Measurements from ENCODE around the gene CLIC3.

Gene CLIC3

DNA sequence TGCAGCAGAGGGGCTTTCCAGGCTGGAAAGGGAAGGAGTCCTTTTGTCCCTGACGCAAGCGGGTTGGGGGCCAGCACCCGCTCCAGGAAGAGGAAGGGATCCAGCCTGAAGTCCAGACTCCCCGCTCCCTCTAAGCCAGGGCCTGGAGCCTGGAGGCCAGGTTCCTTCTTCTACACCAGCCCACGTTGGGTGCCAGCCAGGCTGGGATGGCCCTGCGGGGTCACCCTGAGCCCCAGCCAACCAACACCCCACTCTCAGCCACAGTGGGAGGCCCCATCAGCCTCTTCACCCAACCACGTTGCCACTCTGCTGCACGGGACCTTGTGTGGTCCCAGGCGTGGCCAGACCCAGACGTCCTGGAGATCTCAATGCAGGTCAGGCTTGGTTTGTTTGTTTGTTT lies 36.5 kb upstream of the CLIC3 start:
- Histone ChIP-seq H3K4me3 (peak overlapping the region in 5 of 7 experiments; percentile 0 to 54 (median 19)), H3K27ac (peak overlapping the region in 15 of 21 experiments; percentile 24 to 92 (median 72))

DNA sequence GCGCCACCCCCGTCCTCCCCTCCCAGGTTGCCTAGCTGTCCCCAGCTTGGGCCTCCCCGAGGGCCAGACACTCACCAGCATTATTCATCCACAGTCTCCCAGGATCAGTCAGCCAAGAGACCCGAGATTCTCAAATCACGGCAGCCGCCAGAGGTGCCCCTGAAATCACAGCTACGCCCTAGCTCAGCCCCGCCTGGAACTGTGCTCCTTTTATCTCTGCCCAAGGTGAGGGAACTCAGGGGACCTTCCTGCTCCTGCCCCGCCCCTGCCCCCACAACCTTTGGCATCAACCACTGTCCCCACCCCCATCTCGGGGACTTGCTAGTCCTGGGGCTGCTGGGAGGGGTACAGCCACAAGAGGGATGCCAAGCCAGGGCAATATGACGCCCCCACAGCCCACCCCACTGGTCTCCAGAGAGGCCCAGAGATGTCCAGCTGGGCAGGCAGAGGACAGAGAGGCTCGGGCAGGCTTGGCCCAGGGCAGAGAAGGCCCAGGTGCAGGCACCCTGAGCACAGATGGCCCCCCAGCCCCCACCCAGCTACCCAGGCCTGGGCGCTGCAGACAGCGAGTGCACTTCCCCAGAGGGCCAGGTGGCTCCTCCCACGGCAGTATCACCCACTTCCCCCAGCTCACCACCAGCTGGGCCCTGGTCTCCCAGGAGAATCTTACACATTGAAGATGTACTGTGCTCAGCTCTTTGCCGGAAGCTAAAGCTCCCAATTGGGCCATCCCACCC lies 35.7 kb upstream of the CLIC3 start, which contains the start of gene FUT7:
TSS of gene FUT7 (minus strand) at position 185 of the 737 bp plus-strand sequence. CDS start at position 88, 97 bp downstream.
- Histone ChIP-seq H3K4me3 (peak within 1 kb of the TSS; percentile 13 to 58 (median 19)), H3K27ac (peak within 1 kb of the TSS in 19 of 21 experiments; percentile 14 to 92 (median 65))

DNA sequence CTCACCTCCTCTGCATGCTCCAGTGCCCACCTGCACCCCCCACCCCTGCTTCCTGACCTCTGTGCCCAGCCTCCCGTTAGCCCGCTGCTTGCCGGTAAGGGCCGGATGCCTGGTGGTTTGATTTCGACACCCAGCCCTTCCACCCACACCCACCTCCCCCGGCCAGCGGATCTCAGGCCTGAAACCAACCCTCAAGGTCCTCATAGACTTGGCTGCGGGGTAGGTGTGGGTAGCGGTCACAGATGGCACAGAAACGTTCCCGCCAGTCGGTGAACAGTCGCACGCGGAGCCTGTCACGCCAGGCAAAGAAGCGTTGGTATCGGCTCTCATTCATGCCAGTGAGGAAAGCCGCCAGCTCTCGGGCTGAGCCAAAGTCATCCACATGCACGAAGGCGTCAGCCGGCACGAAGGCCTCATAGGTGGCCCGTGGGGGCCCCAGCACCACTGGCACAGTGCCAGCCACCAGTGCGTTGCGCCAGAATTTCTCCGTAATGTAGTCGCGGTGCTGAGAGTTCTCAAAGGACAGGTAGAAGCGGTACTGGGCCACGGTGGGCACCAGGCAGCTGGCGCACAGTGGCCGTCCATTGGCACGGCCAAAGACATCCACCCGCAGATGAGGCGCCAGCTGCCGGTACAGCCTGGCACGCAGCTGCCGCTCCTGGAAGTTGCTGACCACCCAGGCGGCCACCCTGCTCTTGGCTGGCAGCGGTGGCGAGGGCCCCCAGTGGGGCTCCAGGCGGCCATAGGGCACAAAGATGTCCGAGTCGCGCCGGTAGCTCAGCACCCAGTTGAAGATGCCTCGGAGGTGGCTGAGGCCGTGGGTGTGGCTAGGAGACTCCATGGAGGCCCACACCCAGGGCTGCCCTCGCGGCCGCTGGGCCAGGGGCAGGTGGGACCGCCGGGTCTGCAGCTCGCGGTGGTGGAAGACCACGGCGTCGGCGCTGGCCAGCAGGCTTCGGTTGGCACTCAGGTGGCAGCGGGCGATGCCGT lies 34.5 kb upstream of the CLIC3 start:
- peak overlapping the region in 18 of 21 experiments; percentile 5 to 92 (median 72) for H3K27ac ChIP-seq

DNA sequence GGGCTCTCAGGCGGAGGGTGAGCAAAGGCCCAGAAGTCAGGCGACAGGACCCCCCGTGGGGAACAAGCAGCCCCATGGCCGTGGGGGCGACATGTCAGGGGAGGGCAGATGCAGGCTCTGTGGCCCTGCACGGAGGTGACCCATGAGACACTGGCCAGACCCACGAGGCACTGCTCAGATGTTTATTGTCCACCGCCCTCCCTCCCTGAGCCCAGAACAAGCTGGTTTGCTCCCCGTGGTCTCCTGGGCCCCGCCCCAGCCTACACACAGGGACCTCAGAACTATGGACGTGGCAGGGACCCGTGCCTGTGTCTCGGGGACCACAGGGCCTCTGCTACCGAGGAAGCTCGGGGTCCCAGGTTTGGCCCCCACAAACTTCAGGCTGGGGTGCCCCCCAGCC lies 33.6 kb upstream of the CLIC3 start:
- H3K4me3 ChIP-seq: peak overlapping the region; percentile 13 to 58 (median 19)
- H3K27ac ChIP-seq: peak overlapping the region in 17 of 21 experiments; percentile 0 to 92 (median 74)

More for the DNA sequence above, 34.5 kb upstream of the CLIC3 start:
- peak overlapping the region; percentile 13 to 58 (median 19) for H3K4me3 ChIP-seq

DNA sequence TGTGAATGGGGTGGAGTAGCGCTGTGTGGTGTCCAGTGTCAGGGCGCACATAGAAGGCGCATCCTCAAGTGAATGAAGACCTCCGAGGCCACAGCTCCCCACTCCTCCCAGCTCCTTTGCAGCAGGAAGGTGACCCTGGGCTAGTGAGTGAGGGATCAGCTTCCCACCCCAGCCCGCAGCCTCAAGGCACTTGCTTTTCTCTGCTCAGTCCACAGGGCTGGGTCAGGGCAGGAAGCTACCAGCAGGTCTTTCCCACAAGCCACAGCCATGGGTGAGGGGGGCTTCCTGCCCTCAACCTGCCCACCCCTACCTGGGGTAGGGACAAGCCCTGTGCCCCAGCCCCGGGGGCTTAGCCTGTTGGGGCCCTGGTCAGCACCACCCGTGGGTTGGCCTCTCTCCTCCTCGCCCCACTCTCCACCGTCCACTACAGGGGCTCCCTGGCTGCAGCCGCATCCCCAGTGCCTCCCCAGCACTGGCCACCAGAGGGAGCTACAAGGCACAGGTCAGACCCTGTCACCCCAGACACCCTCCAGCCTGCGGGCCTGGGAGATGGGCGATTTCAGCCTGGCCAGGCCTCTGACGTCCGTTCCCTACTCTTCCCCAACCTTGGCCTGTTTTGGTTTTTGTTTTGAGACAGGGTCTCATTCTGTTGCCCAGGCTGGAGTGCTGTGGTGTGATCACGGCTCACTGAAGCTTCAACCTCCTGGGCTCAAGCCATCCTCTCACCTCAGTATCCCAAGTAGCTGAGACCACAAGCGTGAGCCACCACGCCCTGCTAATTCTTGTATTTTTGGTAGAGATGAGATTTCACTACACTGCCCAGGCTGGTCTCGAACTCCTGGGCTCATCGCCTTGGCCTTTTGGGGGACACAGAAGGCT lies 32.9 kb upstream of the CLIC3 start:
- Histone ChIP-seq H3K4me3 (peak overlapping the region; percentile 34 to 58 (median 48)), H3K27ac (peak overlapping the region in 17 of 21 experiments; percentile 0 to 92 (median 76))

DNA sequence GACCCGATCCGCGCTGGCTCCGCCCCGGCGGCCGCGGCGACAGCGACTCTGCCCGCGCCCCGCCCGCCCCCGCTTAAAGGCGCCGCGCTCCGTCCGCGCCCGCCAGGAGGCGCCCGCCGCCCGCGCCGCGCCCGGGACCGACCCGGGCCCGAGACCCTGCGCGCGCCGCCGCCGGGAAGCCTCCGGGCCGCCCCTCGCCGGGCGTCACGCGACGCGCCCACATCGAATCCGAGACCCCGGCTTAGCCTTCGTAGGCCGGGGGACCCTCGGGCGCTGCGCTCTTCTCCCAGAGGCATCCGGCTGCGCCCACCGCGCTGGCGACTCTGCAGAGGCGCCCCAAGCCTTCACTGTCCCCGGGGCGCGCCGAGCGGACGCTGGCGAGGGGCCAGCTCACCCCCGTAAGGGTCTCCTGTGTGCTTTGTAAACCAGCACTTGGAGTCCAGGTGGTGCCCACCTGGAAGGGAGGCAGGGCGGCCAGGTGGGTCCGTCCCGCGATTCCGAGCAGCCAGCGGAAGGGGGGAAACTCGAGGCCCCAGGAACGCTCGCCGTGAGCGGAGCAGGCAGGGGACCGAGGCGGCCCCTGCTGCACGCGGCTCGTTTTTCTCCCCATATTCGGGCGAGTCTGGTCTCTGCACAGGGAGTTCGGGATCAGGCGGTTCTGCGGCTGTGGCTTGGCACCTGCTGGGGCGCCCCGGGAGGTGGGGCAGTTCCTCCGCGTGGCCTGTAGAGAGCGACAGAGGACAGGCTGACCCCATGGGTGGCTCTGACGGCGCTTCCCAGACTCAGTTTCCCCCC lies 32.1 kb upstream of the CLIC3 start:
- Histone ChIP-seq H3K4me3 (peak overlapping the region; percentile 34 to 58 (median 48)), H3K27ac (peak overlapping the region in 19 of 21 experiments; percentile 31 to 92 (median 74))

DNA sequence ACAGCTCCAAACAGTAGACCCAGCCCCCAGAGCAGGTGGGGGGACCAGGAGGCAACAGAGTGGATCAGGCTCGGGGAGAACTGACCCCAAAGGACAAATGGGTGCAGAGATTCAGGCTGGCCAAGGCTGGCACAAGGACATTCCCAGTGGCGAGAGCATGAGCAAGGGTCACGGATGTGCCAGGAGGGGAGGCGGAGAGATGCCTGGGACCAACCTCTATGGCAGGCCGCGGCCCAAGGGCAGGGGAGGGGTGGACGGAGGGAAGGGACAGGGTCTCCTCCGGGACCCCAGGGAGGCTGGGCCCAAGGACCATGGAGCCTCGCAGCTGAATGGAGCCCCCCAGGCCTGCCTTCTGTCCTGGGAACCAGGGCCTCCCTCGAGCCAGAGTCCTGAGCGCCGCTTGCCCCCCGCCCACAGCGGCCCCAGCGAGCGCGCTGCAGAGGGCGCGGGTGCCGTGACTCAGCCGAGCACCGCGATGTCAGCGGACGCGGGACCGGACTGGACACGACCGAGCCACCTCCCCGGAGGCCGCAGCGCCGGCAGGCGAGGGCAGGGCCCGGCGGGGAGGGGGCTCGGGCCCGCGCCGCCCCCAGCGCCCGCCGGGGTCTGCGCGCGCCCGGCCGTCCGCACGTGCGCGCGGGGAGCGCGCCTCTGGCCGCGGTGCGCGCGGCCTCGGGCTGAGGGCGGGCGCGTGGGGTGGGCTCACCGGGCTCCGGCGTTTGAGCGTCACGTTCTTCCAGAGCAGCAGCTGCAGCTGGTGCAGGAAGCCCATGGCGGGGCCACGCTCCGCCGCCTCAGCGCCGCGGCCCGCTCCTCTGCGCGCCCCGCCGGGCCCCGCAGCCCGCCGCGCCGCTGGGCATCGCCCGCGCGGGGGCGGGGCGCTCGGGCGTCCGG lies 31.2 kb upstream of the CLIC3 start, which contains the start of gene ABCA2:
TSS of gene ABCA2 (minus strand) at position 869 of the 894 bp plus-strand sequence. CDS start at position 772, 97 bp downstream.
- peak within 1 kb of the TSS in 20 of 21 experiments; percentile 35 to 92 (median 74) for H3K27ac ChIP-seq

DNA sequence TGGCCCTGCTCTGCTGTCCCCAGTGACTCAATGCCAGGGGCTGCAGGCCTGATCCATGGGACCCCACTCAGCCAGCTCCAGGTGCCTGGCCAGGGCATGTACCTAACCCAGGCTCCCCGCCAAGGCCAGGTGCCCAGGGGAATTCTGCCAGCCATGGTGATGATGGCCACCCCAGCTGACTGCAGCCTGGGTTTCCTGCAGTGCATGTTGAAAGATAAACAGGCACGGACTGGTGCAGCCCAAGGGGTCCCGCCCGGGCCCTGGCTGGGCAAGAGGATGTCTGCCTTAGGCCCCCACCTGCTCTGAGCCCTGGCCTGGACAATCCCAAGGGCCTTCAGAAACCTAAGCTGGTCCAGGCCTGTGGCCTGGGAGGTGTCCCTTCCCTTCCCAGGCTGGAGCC lies 30.5 kb upstream of the CLIC3 start:
- Histone ChIP-seq H3K27ac (peak overlapping the region in 8 of 21 experiments; percentile 35 to 69 (median 54)), H3K4me3 (peak overlapping the region in 3 of 7 experiments; percentile 39 to 56 (median 41))

More for the DNA sequence above, 31.2 kb upstream of the CLIC3 start, which contains the start of gene ABCA2:
- H3K4me3 ChIP-seq: peak within 1 kb of the TSS; percentile 36 to 58 (median 48)

DNA sequence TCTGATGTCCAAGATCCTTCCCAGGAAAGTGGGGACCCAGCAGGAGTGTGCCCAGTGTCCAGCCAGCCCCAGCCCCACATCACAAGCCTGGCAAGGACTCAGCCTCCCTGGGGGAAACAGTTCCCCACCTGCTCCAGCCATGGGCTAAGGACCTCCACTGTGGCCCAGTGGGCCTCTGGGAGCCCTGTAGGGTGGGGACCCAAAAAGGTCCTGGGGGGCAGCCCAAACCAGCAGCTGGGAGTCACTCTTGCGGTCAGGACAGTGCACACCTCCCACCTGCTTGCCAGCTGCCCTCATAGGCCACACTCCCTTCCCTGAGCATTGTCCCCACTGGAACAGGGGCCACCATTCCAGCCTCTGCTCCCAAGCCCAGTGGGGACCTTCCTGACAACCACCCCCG lies 30.0 kb upstream of the CLIC3 start:
- H3K27ac ChIP-seq: peak overlapping the region in 3 of 21 experiments; percentile 6 to 57 (median 35)

DNA sequence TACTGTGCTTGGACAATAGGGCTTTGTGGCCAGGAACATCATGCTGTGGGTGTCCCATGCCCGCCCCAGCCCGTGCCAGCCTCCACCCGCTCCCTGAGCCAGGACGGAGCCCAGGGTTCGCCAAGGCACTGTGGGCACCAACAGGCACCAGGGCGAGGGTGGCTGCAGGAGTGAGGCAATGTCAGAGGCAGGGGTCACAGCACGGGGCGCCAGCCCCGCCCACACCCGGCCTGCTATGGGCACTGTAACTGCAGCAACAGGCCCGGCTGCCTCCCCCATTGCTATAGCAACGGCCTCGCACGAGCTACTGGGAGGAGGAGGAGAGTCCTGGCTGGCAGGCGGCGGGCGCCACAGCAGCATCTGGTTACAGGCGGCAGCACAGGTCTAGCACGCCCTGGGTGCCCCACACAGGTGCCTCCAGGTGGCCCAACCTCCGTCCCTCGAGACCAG lies 29.2 kb upstream of the CLIC3 start:
- no peak overlapping the region for H3K4me3 ChIP-seq
- H3K27ac ChIP-seq: peak overlapping the region in 3 of 21 experiments; percentile 6 to 31 (median 12)

More for the DNA sequence above, 30.0 kb upstream of the CLIC3 start:
- H3K4me3 ChIP-seq: no peak overlapping the region

DNA sequence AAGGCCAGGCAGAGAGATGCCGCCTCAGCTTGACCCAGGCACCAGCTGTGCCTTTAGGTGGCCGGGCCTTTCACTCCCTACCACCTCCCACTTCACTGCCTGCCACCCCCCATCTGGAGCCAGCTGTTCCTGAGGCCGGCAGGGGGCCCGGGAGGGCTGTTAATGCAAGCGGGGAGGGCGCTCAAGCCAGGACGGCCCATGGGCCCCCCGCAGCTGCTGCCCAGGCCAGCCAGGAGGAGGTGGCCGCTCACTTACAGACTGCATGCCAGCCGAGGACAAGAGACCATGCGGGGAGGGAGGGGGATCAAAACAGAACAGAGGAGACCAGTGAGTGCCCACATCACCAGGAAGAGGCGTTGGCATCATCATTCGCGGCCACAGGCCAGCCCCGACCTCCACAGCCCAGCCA lies 27.2 kb upstream of the CLIC3 start:
- H3K4me3 ChIP-seq: no peak overlapping the region
- no peak overlapping the region for H3K27ac ChIP-seq

DNA sequence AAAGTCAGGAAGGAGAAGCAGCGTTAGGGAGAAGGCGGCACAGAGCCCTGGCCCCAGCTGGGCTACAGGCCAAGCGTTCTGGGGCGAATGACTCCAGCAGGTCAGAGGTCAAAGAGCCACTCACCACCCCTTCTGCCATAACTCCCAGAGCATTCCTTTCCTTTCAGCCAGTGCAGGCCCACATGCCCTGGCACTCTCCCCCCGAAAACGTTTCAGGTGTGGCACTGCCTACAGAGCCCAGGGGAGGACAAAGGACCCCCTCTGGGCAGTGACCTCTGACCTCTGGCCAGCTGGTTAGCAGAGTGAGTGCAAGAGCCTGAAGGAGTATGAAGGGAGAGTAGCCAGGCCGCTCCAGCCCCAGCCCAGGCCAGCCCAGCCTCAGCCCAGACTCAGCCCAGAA lies 26.8 kb upstream of the CLIC3 start:
- Histone ChIP-seq H3K27ac (no peak overlapping the region), H3K4me3 (no peak overlapping the region)

DNA sequence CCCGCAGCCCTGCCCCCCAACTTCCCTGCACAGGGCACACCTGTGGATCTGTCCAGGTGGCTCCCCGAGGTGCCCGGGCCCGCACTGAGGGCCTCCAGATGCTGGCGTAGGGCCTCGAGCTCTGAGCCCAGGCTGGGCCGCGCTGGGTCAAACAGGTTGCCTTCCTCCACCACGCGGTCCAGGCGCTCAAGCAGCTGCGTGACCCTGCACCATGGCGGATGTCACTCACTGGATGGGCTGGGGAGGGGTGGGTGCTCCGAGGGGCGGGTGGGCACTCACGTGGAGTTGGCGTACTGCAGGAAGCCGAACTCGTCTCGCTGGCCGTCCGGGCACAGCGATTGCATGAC lies 26.3 kb upstream of the CLIC3 start:
- Histone ChIP-seq H3K4me3 (no peak overlapping the region), H3K27ac (no peak overlapping the region)

DNA sequence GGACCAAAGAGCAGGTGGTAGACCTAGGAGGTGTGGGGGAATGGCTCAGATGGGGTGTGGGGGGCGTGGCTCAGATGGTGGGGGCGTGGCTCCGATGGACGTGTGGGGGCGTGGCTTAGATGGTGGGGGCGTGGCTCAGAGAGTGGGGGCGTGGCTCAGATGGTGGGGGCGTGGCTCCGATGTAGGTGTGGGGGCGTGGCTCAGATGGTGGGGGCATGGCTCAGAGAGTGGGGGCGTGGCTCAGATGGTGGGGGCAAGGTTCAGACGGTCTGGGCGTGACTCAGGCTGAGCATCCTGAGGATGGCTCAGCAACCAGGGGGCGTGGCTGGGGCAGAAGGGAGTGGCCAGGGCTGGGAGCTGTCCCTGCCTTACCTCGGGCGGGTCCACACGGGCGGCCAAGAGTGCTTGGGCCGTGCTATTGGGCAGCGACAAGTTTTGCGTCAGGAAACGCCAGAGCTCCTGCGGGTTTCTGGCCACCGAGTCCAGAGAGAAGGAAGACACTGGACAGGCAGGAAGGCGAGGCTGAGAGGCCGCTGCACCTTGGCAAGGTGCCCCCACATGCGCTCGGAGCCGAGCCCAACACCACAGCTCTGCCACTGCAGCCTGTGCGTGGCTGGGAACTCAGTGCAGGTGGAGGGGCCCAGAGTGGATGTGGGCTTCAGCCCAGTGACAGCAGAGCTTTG lies 25.8 kb upstream of the CLIC3 start:
- H3K27ac ChIP-seq: no peak overlapping the region
- no peak overlapping the region for H3K4me3 ChIP-seq

DNA sequence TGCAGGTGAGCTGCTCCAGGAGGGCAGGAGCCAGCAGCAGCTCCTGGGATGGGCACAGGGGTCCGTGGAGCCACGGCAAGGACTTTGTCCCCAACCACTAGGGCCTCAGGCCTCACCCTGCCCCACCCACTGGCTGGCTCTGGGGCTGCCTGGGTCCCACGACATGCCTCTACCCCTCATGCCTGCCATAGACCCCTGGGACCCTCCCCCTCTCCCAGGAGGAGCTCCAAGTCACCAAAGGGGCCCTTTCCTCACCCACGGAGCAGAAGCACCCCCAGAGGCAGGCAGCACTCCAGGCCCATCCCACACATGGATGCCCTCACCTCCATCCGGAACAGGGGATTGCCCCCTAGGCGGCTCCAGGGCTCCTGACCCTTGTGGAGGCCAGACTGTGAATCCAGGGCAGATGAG lies 25.2 kb upstream of the CLIC3 start:
- no peak overlapping the region for H3K27ac ChIP-seq
- H3K4me3 ChIP-seq: no peak overlapping the region

DNA sequence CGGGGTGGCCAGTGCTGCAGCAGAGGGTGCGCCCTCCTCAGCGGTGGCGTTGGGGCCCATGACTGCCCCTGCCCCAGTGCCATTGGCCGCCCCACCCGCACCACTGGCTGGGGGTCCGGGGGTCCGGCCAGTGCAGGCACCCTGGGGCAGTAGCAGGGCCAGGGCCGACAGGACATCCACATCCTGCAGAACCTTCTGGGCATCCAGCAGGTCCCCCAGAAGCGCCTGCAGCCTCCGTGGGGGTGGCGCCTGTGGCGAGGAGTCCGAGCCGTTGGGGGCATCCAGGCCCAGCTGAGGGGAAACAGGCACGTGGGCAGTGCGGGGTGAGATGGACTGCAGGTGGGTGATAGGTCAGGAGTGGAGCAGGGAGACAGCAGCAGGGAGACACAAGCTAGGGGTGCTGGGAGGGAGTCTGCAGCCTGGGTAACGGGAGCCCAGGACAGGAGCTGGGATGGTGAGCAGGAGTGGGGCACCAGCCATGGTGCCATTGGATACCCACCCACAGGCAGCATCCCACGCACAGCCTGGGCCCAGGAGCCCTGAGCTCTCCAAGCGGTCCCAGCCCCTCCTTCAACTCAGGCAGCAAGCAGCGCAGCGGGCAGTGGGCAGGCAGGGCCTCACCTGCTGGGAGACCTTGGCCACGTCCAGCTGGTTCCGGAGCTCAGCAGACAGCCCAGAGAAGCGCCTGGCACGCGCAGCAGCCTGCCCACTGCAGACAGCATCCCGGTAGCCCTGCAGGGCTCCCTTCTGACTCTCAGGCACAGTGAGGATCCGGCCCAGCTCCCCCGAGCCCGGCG lies 24.6 kb upstream of the CLIC3 start:
- H3K4me3 ChIP-seq: no peak overlapping the region

More for the DNA sequence above, 24.6 kb upstream of the CLIC3 start:
- no peak overlapping the region for H3K27ac ChIP-seq
